Nephron progenitor cell (in vitro differentiated cells): ENCODE results near the gene PEX11G.
A peak's percentile ranks its signal among the peaks of the same experiment; 100 is the strongest.

Experiments
- DNase-seq: peaks from one replicate; pipeline ENCODE4 v3.0.0; 2021
- H3K27ac Mint-ChIP-seq: 2 replicates; pipeline ENCODE4 v1.8.0; 2021; ENCODE audit warnings: mild to moderate bottlenecking, moderate library complexity, mixed read lengths
- H3K27me3 Mint-ChIP-seq: 2 replicates; pipeline ENCODE4 v1.8.0; 2021; ENCODE audit warnings: mild to moderate bottlenecking, low read depth, mixed read lengths; ENCODE audit not compliant: poor library complexity
- H3K36me3 Mint-ChIP-seq: 2 replicates; pipeline ENCODE4 v1.8.0; 2021; ENCODE audit warnings: low read depth, mixed read lengths
- H3K4me1 Mint-ChIP-seq: 2 replicates; pipeline ENCODE4 v1.8.0; 2021; ENCODE audit warnings: mixed read lengths
- H3K4me3 Mint-ChIP-seq: 2 replicates; pipeline ENCODE4 v1.8.0; 2021; ENCODE audit warnings: mild to moderate bottlenecking, moderate library complexity, mixed read lengths
- H3K9me3 Mint-ChIP-seq: 2 replicates; pipeline ENCODE4 v1.8.0; 2021; ENCODE audit warnings: mild to moderate bottlenecking, moderate library complexity, mixed read lengths
- TF ChIP-seq, protein P1 (sequence below): fragments of 200-600 bp; sonication (generic); IDR thresholded peaks from 2 replicates; pipeline ENCODE4 v1.5.0; 2021; ENCODE audit warnings: antibody characterized with exemption

The PEX11G gene

DNA sequence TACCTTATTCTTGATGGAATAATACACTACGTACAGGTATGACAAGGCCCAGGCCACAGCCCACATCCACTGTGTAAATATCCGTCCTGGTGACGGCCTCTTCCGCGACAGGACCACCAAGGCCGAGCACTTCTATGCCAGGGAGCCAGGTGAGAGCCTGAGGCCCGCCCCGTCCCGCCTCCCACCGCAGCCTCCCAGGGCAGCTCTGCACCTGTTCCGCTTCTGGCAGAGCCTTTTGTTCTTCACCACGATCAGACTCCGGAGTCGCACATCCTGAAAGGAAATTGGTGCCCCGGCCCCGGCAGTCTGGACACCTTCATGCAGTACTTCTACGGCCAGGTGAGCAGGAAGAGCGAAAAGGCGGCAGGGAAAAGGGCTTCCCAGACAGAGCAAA, 16.4 kb upstream of the PEX11G start:
- Mint-ChIP-seq H3K36me3 (no peaks in the 10 kb centered on the region), H3K27ac (no peak overlapping the region), H3K4me3 (no peak overlapping the region), H3K4me1 (no peaks in the 10 kb centered on the region), H3K9me3 (no peaks in the 10 kb centered on the region), H3K27me3 (peaks cover 72% of the 10 kb centered on the region)
- no peak for DNase-seq
- TF ChIP-seq, protein P1, sequence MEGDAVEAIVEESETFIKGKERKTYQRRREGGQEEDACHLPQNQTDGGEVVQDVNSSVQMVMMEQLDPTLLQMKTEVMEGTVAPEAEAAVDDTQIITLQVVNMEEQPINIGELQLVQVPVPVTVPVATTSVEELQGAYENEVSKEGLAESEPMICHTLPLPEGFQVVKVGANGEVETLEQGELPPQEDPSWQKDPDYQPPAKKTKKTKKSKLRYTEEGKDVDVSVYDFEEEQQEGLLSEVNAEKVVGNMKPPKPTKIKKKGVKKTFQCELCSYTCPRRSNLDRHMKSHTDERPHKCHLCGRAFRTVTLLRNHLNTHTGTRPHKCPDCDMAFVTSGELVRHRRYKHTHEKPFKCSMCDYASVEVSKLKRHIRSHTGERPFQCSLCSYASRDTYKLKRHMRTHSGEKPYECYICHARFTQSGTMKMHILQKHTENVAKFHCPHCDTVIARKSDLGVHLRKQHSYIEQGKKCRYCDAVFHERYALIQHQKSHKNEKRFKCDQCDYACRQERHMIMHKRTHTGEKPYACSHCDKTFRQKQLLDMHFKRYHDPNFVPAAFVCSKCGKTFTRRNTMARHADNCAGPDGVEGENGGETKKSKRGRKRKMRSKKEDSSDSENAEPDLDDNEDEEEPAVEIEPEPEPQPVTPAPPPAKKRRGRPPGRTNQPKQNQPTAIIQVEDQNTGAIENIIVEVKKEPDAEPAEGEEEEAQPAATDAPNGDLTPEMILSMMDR: no peak

DNA sequence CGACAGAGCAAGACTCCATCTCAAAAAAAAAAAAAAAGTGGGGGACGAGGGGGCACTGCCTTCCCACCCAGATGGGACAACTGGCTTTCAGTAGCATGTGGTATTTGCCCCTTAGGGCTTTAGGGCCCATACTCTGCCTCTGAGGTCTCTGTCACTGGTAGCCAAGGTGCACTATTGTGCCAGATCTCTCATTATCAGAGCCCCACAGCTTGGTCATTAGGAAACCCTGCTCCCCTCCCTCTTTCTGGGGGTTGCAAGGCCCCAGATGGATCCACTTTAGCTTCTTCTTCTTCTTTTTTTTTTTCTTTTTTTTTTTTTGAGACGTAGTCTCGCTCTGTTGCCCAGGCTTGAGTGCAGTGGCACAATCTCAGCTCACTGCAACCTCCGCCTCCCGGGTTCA, 15.8 kb upstream of the PEX11G start:
- TF ChIP-seq, protein P1: no peak
- no peak overlapping the region for H3K27ac Mint-ChIP-seq
- no peak for DNase-seq
- H3K4me3 Mint-ChIP-seq: no peak overlapping the region
- H3K36me3 Mint-ChIP-seq: no peaks in the 10 kb centered on the region
- H3K4me1 Mint-ChIP-seq: no peaks in the 10 kb centered on the region
- H3K9me3 Mint-ChIP-seq: no peaks in the 10 kb centered on the region
- H3K27me3 Mint-ChIP-seq: peaks cover 76% of the 10 kb centered on the region

GRCh38 chr19:7502552-7502951, 13.7 kb upstream of the PEX11G start:
- no peaks in the 10 kb centered on the region for H3K4me1 Mint-ChIP-seq
- no peak overlapping the region for H3K4me3 Mint-ChIP-seq
- no peak overlapping the region for H3K27ac Mint-ChIP-seq
- H3K36me3 Mint-ChIP-seq: no peaks in the 10 kb centered on the region
- H3K9me3 Mint-ChIP-seq: no peaks in the 10 kb centered on the region
- TF ChIP-seq, protein P1: no peak
- DNase-seq: no peak
- peaks cover 83% of the 10 kb centered on the region for H3K27me3 Mint-ChIP-seq

DNA sequence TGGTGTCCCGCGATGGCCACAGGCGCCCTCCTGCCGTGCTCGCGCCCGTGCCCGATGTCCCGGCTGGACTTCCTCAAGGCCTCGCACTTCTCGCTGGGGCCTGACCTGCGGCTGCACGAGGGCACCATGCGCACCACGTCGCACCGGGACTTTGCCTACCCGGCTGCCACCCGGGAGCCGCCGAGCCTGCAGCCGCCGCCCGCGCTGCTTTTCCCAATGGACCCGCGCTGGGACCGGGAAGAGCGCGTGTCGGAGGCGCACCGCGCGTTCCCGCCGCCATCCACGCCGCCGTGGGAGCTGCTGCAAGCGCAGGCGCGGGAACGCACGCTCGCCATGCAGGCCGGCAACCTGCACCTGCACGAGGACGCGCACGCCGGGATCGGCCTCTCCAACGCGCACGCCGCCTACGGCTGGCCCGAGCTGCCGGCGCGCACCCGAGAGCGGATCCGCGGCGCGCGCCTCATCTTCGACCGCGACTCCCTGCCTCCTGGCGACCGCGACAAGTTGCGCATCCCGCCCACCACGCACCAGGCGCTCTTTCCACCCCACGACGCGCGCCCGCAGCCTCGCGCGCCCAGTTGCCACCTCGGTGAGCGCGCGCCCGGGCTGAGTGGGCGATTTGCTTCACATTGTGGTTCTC, 12.1 kb upstream of the PEX11G start:
- peak overlapping the region; percentile 70 for H3K4me3 Mint-ChIP-seq
- no peaks in the 10 kb centered on the region for H3K9me3 Mint-ChIP-seq
- TF ChIP-seq, protein P1: no peak
- no peaks in the 10 kb centered on the region for H3K36me3 Mint-ChIP-seq
- no peaks in the 10 kb centered on the region for H3K4me1 Mint-ChIP-seq
- H3K27ac Mint-ChIP-seq: no peak overlapping the region
- peak; percentile 83 for DNase-seq
- peaks cover 90% of the 10 kb centered on the region for H3K27me3 Mint-ChIP-seq

GRCh38 chr19:7497292-7497691, 8.5 kb upstream of the PEX11G start:
- Mint-ChIP-seq H3K4me3 (no peak overlapping the region), H3K36me3 (no peaks in the 10 kb centered on the region), H3K27me3 (peaks cover 63% of the 10 kb centered on the region), H3K4me1 (peaks cover 15% of the 10 kb centered on the region), H3K27ac (no peak overlapping the region), H3K9me3 (no peaks in the 10 kb centered on the region)
- TF ChIP-seq, protein P1: peak; percentile 49
- peak; percentile 42 for DNase-seq

GRCh38 chr19:7494416-7495098, 5.7 kb upstream of the PEX11G start:
- Mint-ChIP-seq H3K9me3 (peaks cover under 1% of the 10 kb centered on the region), H3K27me3 (peaks cover 38% of the 10 kb centered on the region), H3K36me3 (no peaks in the 10 kb centered on the region), H3K4me3 (no peak overlapping the region), H3K4me1 (peaks cover 22% of the 10 kb centered on the region), H3K27ac (peak overlapping the region; percentile 91)
- TF ChIP-seq, protein P1: no peak
- DNase-seq: peak; percentile 31
